ENCODE results near the gene IFIH1. TPM values are rescaled to one million over a fixed set of nuclear protein-coding genes. Genes with fewer than 3 reads are reported as not detected.

The IFIH1 gene
- total and polyA plus RNA-seq, 2 of the 8 experiments (the other 6 are each of a cell fraction or from before 2014, with no cell fraction given), result 0.32 to 2.0 TPM

GRCh38 chr2:162265666-162266459 lies 52.6 kb downstream of the IFIH1 start (continued):
- TF ChIP-seq E2F6 (IDR thresholded peaks at IDR 0.05), result no peak
- TF ChIP-seq JUN (IDR thresholded peaks at IDR 0.05; ENCODE audit: low read depth, low read length), result no peak
- no peak for TF ChIP-seq EGR1 (IDR thresholded peaks at IDR 0.05; ENCODE audit: borderline replicate concordance, low read depth, low read length)
- no peak for TF ChIP-seq RAD21 (IDR thresholded peaks at IDR 0.05 in 1 of 2, conservative IDR thresholded peaks at IDR 0.05 in 1 of 2; ENCODE audit: low read depth in 2 of 2, low read length in 2 of 2)
- no peak for TF ChIP-seq POLR2A (IDR thresholded peaks at IDR 0.05; ENCODE audit: control extremely low read depth in 1 of 2, low read depth in 2 of 2, low read length in 2 of 2)
- no peak for TF ChIP-seq SUZ12 (IDR thresholded peaks at IDR 0.05; ENCODE audit: low read length)

Data from H1 (cell line).